Esophagus squamous epithelium (tissue), 5 donors: ENCODE data around the gene ARHGAP27. TPM values are rescaled to one million over a fixed set of nuclear protein-coding genes. Genes with fewer than 3 reads are reported as not detected.

Experiments used
- DNase-seq: peaks from one replicate; lab custom pipeline; 2025; lab: John Stamatoyannopoulos, UW
- H3K27ac ChIP-seq, 4 donors: fragments of 200-600 bp; sonication (generic); one replicate each; pipeline ENCODE4 v1.5.1; 2016 to 2019; ENCODE audit warnings: mild to moderate bottlenecking in 1 of 4
- H3K27me3 ChIP-seq, 4 donors: fragments of 200-600 bp; sonication (generic); 1 replicate in 3 of 4; 2 replicates in 1 of 4; pipeline versions ENCODE4 v1.5.1 to v1.6.0; 2017 to 2021; ENCODE audit warnings: antibody characterized with exemption in 1 of 4
- H3K36me3 ChIP-seq, 3 donors: fragments of 200-600 bp; sonication (generic); one replicate each; pipeline ENCODE4 v1.5.1; 2016 to 2019
- H3K4me1 ChIP-seq, 3 donors: fragments of 200-600 bp; sonication (generic); one replicate each; pipeline ENCODE4 v1.5.1; 2017 to 2019
- H3K4me3 ChIP-seq, 4 donors: fragments of 200-600 bp; sonication (generic); 1 replicate in 3 of 4; 2 replicates in 1 of 4; pipeline ENCODE4 v1.5.1; 2016 to 2019; ENCODE audit warnings: mild to moderate bottlenecking in 2 of 4, moderate library complexity in 1 of 4
- H3K9me3 ChIP-seq, 3 donors: fragments of 200-600 bp; sonication (generic); one replicate each; pipeline ENCODE4 v1.5.1; 2016 to 2019
- POLR2A ChIP-seq, 4 donors: fragments of 450-650 bp; IDR thresholded peaks; one replicate each; pipeline ENCODE4 v1.6.1; 2017; ENCODE audit warnings: antibody characterized with exemption in 4 of 4, mild to moderate bottlenecking in 4 of 4, moderate library complexity in 3 of 4
- WGBS, 2 donors: methylation state at CpG; one replicate each; pipeline ENCODE4 v1.1.5; 2018; 5-methylcytosine and 5-hydroxymethylcytosine counted together
- intact Hi-C: fragments of 100-400 bp; cut with DNase I; formaldehyde crosslinking; loops from one replicate; pipeline ENCODE4 v1.15.0; 2022
- total RNA-seq, 4 donors: library from RNA; depleted of rRNA; stranded (reverse); fragments of >200 nt; gene quantifications; one replicate each; pipeline ENCODE4 v1.1.0, GENCODE V29; 2016
- TF ChIP-seq, protein P1 (sequence below), 6 experiments: fragments of 450-650 bp in 4 of 6; fragments of 200-600 bp in 2 of 6; sonication (generic) in 2 of 6; IDR thresholded peaks; one replicate each; pipeline ENCODE4 v1.5.1; 2016 to 2019; ENCODE audit warnings: antibody characterized with exemption in 6 of 6, mild to moderate bottlenecking in 4 of 6, moderate library complexity in 4 of 6
- donor health status: DM: yes; HTN: yes; CAD: no.

Gene ARHGAP27
- total RNA-seq, 4 donors from 2014 or later: 37.7 to 146 (median 103) TPM

DNA sequence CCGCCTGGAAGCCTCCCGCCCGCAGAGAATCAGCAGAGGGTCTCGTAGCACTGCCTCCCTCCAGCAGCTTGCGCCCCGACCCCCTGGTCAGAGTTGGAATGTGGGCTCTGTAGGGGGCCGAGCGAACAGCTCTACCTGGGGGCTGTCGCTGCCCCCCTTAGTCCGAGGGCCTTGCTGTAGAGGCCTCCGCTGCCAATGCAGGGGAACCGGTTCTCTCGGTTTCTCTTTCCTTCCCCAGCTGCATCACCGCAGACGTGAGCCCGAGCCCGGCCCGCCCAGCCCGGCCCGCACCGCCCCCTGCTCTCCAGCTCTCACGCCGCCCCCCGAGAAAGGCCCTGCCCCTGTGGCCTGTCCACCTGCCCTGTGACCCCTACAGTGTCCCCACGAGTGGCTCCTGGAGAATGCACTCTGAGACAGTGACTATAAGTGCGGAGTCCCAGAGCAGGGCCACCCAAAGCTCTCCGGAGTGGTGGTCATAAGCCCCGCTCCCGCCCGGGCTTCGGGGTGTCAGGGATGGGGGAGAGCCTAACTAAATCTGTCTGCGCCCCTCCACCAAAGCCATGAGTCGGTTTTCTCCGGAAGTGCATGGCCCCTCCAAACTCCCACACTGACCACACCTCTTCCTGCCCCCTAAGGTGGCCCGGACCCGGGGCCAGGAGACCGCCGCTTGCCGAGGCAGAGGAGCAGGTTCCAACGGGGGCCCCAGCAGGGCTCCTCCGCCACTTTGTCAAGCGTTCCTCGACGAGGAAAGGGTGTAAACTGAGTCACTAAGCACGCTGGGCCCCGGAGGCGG, 1.7 kb downstream of the ARHGAP27 start:
- H3K27me3 ChIP-seq: peaks cover 0 to 51% (median 0%) of the 10 kb centered on the region in 4 donors
- no peaks in the 10 kb centered on the region for H3K9me3 ChIP-seq
- peak overlapping the region; percentile 34 to 81 (median 67) for H3K4me3 ChIP-seq
- DNase-seq: no peak
- peaks cover 0 to 42% (median 2%) of the 10 kb centered on the region in 3 donors for H3K36me3 ChIP-seq
- H3K27ac ChIP-seq: peak overlapping the region; percentile 88 to 96 (median 93)
- WGBS, 2 donors: 23 to 30% methylated on average over 5 of the region's 47 CpGs
- intact Hi-C loops: no loop called here
- TF ChIP-seq POLR2A (IDR thresholded peaks at IDR 0.05): peak in 2 of 4 donors; percentile 45 to 72
- TF ChIP-seq, protein P1, sequence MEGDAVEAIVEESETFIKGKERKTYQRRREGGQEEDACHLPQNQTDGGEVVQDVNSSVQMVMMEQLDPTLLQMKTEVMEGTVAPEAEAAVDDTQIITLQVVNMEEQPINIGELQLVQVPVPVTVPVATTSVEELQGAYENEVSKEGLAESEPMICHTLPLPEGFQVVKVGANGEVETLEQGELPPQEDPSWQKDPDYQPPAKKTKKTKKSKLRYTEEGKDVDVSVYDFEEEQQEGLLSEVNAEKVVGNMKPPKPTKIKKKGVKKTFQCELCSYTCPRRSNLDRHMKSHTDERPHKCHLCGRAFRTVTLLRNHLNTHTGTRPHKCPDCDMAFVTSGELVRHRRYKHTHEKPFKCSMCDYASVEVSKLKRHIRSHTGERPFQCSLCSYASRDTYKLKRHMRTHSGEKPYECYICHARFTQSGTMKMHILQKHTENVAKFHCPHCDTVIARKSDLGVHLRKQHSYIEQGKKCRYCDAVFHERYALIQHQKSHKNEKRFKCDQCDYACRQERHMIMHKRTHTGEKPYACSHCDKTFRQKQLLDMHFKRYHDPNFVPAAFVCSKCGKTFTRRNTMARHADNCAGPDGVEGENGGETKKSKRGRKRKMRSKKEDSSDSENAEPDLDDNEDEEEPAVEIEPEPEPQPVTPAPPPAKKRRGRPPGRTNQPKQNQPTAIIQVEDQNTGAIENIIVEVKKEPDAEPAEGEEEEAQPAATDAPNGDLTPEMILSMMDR (IDR thresholded peaks at IDR 0.05): no peak
- H3K4me1 ChIP-seq: peaks cover 55 to 79% (median 57%) of the 10 kb centered on the region in 3 donors

DNA sequence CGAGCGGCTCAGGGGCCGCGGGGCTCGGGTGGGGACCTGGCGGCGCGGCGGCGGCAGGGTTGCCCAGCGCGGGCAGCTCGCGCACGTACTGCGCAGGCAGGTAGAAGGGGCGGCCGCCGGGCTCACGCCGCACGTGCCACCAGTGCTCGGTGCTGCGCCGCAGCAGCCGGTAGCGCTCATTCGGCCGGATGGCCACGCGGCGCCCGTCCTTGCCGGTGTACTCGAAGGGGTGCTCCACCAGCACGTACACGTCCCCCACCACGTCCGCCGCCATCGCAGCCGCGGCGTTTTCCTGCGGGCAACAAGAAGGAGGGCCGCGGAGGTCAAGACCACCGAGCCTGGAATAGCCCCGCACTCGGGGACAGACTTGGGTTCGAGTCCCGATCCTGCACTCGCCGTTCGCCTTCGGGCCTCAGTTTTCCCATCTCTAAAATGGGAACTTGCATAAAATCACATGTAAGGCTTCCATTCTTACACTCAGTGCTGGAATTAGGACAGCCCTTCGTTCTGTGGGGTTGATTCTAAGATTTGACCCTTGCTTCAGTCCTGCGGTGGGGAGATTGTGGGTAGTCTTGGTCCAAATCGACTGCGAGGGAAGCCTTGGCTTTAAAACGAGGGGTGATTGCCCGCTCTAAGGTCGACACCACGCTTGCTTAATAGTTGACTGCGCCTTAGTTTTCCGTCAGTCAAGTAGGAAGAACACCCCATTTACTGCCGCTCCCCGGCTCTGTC, 2.5 kb downstream of the ARHGAP27 start:
- peaks cover 0 to 34% (median 0%) of the 10 kb centered on the region in 3 donors for H3K36me3 ChIP-seq
- peaks cover 55 to 87% (median 63%) of the 10 kb centered on the region in 3 donors for H3K4me1 ChIP-seq
- peak overlapping the region; percentile 34 to 81 (median 67) for H3K4me3 ChIP-seq
- H3K9me3 ChIP-seq: no peaks in the 10 kb centered on the region
- H3K27ac ChIP-seq: peak overlapping the region; percentile 88 to 96 (median 93)
- WGBS, 2 donors: 41 to 53% methylated on average over 21 to 37 of the region's 68 CpGs
- intact Hi-C loops: no loop called here
- peaks cover 0 to 51% (median 0%) of the 10 kb centered on the region in 4 donors for H3K27me3 ChIP-seq
- DNase-seq: no peak
- TF ChIP-seq, protein P1 (IDR thresholded peaks at IDR 0.05): no peak
- TF ChIP-seq POLR2A (IDR thresholded peaks at IDR 0.05): no peak

DNA sequence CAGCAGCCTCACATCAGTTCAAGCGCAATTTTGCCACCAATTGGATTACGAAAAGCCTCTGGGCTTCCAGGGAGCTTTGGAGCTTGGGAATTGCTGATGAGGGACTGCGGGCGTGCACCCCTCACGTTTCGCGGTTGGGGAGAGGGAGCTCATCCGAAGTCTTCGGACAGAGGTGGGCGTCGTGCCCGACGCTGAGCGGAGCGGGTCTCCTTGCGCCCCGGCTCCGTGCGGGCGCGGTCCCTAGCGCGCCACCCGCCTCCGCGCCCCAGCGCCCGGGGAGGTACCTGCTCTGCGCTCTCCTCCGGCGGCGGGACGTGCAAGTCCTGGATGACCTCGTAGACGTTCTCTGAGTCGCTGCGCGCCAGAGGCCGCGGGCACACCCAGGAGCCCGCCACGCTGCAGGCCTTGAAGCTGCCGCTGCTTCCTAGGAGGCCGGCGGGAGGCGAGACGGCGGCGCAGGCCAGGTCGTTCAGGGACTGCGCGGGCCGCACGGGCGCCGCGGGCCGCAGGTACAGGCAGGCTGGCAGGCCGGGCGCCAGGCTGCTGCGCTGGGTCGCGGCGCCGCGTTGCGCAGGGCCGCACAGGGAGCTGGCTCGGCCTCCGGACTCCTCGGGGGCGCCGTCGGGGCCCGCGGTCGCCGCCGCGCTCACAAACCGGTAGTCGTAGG, 3.2 kb downstream of the ARHGAP27 start:
- no peak for TF ChIP-seq POLR2A (IDR thresholded peaks at IDR 0.05)
- TF ChIP-seq, protein P1 (IDR thresholded peaks at IDR 0.05): no peak
- intact Hi-C loops: no loop called here
- Histone ChIP-seq H3K27me3 (peaks cover 0 to 51% (median 0%) of the 10 kb centered on the region in 4 donors), H3K4me3 (peak overlapping the region; percentile 34 to 81 (median 67)), H3K9me3 (no peaks in the 10 kb centered on the region), H3K4me1 (peaks cover 55 to 94% (median 68%) of the 10 kb centered on the region in 3 donors), H3K27ac (peak overlapping the region; percentile 88 to 96 (median 93)), H3K36me3 (peaks cover 0 to 27% (median 0%) of the 10 kb centered on the region in 3 donors)
- DNase-seq: no peak
- WGBS, 2 donors: 20 to 37% methylated on average over 2 to 15 of the region's 82 CpGs

DNA sequence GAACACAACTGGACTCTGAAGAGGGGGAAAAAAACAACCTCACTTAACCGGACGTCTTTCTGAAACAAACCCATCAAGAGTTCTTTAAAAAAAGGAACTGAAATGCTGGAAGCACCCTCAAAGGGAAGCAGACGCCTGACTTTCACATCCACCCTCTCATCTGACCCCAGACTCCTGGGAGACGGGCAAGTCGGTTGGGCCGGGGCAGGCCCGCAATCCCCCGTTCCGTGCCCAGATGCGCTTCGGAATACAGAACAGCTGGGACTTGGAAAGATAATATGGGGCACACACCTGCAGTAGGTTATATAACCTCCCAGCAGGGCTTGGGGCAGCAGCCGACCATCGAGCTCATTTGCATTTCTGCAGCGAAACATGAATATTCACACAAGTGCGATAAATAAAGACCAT, 3.7 kb downstream of the ARHGAP27 start:
- peak overlapping the region; percentile 34 to 81 (median 67) for H3K4me3 ChIP-seq
- H3K27ac ChIP-seq: peak overlapping the region; percentile 88 to 96 (median 93)
- H3K9me3 ChIP-seq: no peaks in the 10 kb centered on the region
- peaks cover 0 to 51% (median 0%) of the 10 kb centered on the region in 4 donors for H3K27me3 ChIP-seq
- WGBS, 2 donors: 26 to 35% methylated on average over 7 to 13 of the region's 15 CpGs
- peaks cover 55 to 99% (median 68%) of the 10 kb centered on the region in 3 donors for H3K4me1 ChIP-seq
- TF ChIP-seq POLR2A (IDR thresholded peaks at IDR 0.05): no peak
- TF ChIP-seq, protein P1 (IDR thresholded peaks at IDR 0.05): no peak
- intact Hi-C loops: no loop called here
- no peak for DNase-seq
- peaks cover 0 to 22% (median 0%) of the 10 kb centered on the region in 3 donors for H3K36me3 ChIP-seq
